NCI-H510A treated with DMSO at 0.1 percent for 48 hours (cell line): ENCODE results near the gene ME3.
"Not testable (repeated sequence)": the region's sequence is repeated elsewhere in the genome, so short reads cannot be mapped to it uniquely, and the experiment has no call there.

Experiments used
- DNase-seq: peaks from one replicate; lab custom pipeline; 2025; lab: John Stamatoyannopoulos, UW

Gene ME3

GRCh38 chr11:86621854-86622253 lies 50.6 kb downstream of the ME3 start:
- DNase-seq: peak; percentile 72

DNA sequence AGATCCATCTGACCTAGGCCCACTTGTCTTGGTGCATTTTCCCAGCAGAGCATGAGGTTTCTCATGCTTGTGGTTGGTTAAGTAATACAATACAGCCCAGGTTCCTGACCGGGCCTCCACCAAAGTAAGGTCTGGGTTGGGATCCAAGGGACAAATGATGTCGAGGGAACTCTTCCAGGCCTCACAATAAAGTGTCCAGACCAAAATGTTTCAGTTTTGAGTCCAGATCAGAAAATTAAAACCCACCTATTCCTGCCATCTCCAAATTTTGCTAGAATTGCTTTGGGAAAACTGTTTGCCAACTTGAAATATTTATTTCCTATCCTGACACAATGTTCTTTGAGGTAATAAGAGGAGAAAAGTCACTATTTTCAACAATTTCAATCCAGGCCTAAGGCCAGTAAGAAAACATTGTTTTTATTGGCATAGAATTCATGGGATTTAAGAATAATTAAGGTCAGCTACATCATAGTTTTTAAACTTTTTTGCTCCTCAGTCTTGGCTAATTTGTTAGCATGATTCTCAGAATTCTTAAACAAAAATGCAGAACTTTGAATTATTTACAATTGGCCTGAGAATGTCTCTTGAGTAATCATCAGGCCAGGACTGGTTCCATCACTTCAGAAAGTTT lies 51.4 kb downstream of the ME3 start:
- no peak for DNase-seq

DNA sequence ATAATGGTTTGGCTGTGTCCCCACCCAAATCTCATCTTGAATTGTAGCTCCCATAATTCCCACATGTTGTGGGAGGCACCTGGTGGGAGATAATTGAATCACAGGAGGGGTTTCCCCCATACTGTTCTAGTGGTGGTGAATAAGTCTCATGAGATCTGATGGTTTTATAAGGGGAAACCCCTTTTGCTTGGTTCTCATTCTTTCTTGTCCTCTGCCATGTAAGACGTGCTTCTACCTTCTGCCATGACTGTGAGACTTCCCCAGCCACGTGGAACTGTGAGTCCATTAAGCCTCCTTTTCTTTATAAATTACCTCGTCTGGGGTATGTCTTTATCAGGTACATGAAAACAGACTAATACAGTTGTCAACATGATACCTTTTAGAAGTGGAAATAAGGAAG lies 53.0 kb downstream of the ME3 start:
- DNase-seq: not testable (repeated sequence)

DNA sequence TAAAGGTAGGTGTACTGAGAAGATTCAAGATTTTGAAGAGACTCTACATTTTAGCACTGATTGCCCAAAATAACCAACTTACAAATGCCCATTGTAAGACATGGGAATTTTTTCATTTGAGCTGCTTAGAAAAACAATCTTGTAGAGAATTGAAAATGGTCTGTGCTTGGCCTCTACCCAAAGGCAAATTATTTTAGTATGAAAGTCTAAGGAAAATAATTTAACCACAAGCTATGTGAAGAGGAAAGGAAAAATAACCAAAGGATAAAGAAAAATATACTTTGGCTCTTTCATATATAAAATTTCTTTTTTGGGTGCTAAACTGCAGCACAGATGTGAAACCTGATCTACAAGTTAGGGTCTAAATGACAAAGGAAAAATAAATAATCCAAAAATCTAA lies 54.9 kb downstream of the ME3 start:
- DNase-seq: no peak

GRCh38 chr11:86615487-86615886 lies 56.9 kb downstream of the ME3 start:
- DNase-seq: no peak

DNA sequence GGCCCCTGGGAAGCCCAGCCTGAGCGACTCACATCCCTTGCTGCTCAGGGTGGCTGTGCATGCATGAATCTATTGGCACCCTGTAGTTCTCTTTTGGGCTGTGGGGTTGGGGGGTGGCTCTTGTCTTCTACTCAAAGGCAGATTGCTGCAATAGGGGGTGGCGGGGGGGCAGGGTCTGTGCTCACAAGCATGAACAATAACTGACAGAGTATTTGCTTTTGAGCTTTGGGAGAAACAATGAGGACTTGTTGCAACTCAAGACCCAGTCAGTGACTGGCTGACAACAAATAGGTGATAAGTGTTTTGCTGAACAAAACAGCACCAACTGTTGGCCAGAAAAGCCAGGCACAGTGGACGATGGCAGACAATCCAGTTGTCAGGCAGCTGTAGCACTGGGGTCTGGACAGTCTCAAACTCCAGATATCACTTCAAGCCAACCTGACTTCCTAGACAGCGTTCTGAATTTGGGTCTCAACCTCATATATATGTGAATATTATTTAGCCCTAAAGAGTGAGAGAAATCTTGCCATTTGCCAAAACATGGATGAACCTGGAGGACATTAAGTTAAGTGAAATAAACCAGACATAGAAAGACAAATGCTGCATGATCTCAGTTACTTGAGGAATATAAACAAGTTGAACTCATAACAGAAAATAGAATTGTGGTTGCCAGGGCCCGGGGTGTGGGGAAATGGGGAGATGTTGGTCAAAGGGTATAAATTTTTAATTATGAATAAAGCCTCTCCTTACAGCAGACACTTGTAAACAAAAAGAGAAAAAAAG lies 61.7 kb downstream of the ME3 start:
- DNase-seq: no peak

GRCh38 chr11:86608251-86608799 lies 64.1 kb downstream of the ME3 start:
- DNase-seq: no peak

DNA sequence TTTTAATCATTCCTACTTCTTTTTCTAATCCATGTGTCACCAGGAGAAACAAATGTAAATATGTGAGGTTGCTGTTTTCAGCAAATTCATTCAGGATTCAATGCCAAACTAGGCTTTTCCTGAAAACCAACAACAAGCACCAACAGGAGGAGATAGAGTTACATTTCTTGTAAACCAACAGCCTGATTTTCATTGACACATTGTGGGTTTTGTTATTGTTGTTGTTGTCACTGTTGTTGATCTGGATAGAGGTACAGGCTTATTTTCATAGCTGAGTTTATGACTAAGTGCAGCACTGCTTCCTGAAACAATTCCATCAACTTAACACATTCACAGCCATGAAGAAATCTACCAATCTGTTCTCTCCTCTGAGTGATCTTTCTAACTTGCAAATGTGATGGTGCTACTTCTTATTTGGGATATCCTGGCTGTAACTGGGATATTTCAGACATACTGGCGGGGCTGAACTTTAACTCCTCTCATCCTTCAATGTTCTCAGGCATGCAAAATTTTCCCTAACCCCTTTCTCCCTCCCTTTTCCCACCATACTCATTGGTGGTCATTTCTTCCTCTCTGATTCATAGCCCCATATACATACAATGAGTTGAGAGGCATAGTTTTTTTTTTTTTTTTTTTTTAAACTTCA lies 65.5 kb downstream of the ME3 start:
- DNase-seq: no peak

DNA sequence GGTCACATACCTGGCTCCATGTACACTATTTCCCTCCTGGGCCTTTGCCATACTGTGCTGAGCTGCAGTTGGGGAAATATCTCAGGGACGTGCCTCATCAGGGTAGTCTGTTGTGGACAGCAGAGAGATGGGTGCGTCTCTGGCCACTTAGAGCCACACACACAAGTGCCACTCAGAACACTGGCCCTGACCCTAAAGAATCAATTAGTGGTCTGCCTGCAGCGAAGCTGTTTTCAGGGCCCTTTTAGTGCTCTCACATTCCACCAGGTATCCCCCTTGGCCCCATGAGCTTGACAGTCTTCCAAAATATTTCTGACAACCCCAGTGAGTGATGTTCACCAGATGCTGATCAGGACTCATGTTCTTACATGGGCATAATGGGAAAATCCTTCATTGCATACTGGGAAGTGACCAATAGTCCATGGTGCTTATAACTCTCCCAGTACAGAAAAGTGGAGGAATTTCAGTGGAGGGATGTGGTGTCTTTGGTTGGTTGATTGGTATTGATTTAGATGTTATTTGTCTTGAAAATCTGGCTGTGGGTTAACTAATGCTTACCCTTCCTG lies 66.1 kb downstream of the ME3 start:
- no peak for DNase-seq

GRCh38 chr11:86596861-86597586 lies 75.4 kb downstream of the ME3 start:
- DNase-seq: no peak

- DNase-seq: no peak
Observed at GRCh38 chr11:86595955-86596354, 76.5 kb downstream of the ME3 start.

- no peak for DNase-seq
Observed at GRCh38 chr11:86595451-86595850, 77.0 kb downstream of the ME3 start.

- no peak for DNase-seq
Observed at GRCh38 chr11:86594746-86595145, 77.7 kb downstream of the ME3 start.

DNA sequence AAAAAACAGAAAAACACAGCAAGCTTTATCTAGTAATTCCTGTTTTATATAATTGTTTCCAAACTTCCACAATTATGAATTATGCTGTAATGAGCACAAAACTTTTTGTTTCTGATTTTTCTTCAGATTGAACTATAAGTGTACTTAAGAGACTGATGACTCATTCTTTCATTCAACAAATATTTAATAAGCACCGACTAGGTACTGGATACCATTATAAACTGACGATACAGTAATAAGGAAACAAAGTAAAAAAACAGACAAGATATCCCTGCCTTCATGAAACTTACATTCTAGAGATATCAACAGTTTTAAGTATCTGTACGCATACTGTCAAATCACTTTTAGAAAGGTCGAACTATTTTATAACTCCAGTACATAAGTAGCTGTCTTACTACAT lies 78.6 kb downstream of the ME3 start:
- DNase-seq: no peak

- DNase-seq: peak; percentile 76
Observed at GRCh38 chr11:86592659-86593451, 79.6 kb downstream of the ME3 start.

- DNase-seq: peak; percentile 82
Observed at GRCh38 chr11:86592047-86592591, 80.3 kb downstream of the ME3 start.

DNA sequence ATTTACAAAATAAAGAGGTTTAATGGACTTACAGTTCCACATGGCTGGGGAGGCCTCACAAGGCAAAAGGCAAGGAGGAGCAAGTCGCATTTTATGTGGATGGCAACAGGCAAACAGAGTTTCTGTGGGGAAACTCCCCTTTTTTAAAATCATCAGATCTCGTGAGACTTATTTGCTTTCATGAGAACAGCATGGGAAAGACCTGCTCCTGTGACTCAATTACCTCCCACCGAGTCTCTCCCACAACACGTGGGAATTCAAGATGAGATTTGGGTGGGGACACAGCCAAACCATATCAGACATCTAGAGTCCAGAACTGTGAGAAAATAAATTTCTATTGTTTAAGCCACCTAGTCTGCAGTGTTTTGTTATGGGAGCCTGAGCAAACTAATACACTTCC lies 80.8 kb downstream of the ME3 start:
- DNase-seq: no peak

DNA sequence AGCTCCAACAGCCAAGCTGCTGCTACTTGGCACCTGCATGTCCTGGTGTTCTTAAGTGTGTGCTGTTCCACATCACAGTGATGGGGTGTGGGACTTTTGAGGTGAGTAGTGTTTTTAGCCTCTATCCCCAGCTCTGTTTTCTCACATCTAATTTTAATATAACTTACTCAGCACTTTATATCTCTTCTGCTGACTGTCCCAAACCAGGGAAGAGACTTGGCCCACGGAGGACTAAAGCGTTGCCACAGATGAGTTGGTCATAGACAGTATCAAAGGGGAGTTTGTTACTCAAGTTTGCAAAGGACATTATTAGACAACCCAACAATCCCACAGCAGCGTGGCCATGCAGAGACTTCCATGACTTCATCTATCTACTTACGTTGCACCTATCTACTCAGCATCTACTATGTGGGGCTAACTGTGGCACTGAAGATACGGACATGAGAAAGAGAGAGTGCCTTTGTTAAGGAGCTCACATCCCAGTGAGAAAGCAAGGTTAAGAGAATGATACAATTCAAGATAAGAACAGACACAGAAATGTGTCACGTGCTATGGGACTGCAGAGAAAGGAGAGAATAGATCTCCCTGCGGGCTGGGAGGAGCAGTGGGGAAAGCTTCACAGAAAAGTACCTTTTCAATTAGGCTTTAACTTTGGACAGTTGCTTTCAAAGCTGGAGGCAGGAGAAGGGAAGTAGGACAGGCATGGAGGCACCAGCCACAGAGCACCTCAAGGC lies 82.4 kb downstream of the ME3 start:
- no peak for DNase-seq

DNA sequence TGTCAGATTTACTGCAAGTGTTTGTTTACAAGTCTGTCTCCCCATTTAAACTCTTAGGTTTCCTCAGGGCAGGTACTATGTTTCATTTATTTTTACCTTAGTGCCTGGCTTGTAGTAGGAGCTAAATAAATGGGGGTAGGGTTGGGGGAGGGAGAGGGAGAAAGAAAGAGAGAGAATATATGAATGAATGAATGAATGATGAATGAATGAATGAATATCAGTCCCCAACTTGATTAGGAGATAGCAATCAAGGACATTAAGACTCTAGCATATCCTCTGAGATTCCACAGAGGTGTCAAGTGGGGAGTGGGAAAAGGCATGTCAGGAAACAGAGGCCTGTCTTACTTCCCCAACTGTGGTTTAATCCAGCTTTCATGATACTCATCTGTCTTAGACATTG lies 83.2 kb downstream of the ME3 start:
- DNase-seq: no peak

- no peak for DNase-seq
Observed at GRCh38 chr11:86588566-86589090, 83.8 kb downstream of the ME3 start.
